ENCODE results near the gene F8. TPM values are rescaled to one million over a fixed set of nuclear protein-coding genes. Genes with fewer than 3 reads are reported as not detected.

Gene F8
- polyA plus RNA-seq, 1 donor from 2014 or later, result 2.1 TPM

- H3K9me2 ChIP-seq (ENCODE audit: insufficient read depth, low read length), result no peaks in the 10 kb centered on the region
- TF ChIP-seq TAF1 (IDR thresholded peaks at IDR 0.05; ENCODE audit: low read depth) (no peak), MXI1 (conservative IDR thresholded peaks at IDR 0.05; ENCODE audit: poor library complexity, severe bottlenecking) (no peak), REST (IDR thresholded peaks at IDR 0.05; ENCODE audit: borderline replicate concordance) (no peak), RAD21 (conservative IDR thresholded peaks at IDR 0.05) (no peak), EZH2 (IDR thresholded peaks at IDR 0.05; ENCODE audit: borderline replicate concordance, insufficient read depth, low read length, poor library complexity, severe bottlenecking) (no peak), SMC3 (conservative IDR thresholded peaks at IDR 0.05; ENCODE audit: poor library complexity) (no peak), CTCF (IDR thresholded peaks at IDR 0.05; ENCODE audit: poor library complexity, severe bottlenecking) (no peak), EP300 (conservative IDR thresholded peaks at IDR 0.05; ENCODE audit: poor library complexity, severe bottlenecking) (no peak), POLR2AphosphoS5 (IDR thresholded peaks at IDR 0.05) (no peak)
- H3K9me3 ChIP-seq (ENCODE audit: low read length), result no peaks in the 10 kb centered on the region
- H3K4me3 ChIP-seq (ENCODE audit: low read length), result no peak within 1 kb of the TSS
- no peak within 1 kb of the TSS for H3K9ac ChIP-seq (ENCODE audit: low read length)
- H3K79me2 ChIP-seq (replicated peaks; ENCODE audit: insufficient read depth, low read length), result no peaks in the 10 kb centered on the region
- no peaks in the 10 kb centered on the region for H4K20me1 ChIP-seq (ENCODE audit: insufficient read depth)
- no peaks in the 10 kb centered on the region for H3K27me3 ChIP-seq (ENCODE audit: insufficient read depth, low read depth, low read length)
- no peaks in the 10 kb centered on the region for H3K36me3 ChIP-seq (ENCODE audit: insufficient read depth, low read length)
- no peak within 1 kb of the TSS for H3K27ac ChIP-seq (ENCODE audit: low read length)
- H2AFZ ChIP-seq (ENCODE audit: low read depth, low read length), result no peak within 1 kb of the TSS
- H3K4me2 ChIP-seq (ENCODE audit: low read length), result no peak within 1 kb of the TSS
- no peaks in the 10 kb centered on the region for H3F3A ChIP-seq (ENCODE audit: insufficient read depth, low read length, poor library complexity, severe bottlenecking)
These were observed 188.0 kb downstream of the F8 start, which contains the start of gene SMIM9 for GRCh38 chrX:154834562-154834961. TSS of gene SMIM9 (minus strand) at chrX:154834662. CDS start at chrX:154830856, 3,806 bp downstream.

- Histone ChIP-seq H4K20me1 (ENCODE audit: insufficient read depth) (no peaks in the 10 kb centered on the region), H3K9me2 (ENCODE audit: insufficient read depth, low read length) (no peaks in the 10 kb centered on the region), H3K27ac (ENCODE audit: low read length) (no peak overlapping the region), H2AFZ (ENCODE audit: low read depth, low read length) (no peak overlapping the region), H3K9ac (ENCODE audit: low read length) (no peak overlapping the region), H3K36me3 (ENCODE audit: insufficient read depth, low read length) (no peaks in the 10 kb centered on the region), H3K79me2 (replicated peaks; ENCODE audit: insufficient read depth, low read length) (no peaks in the 10 kb centered on the region), H3F3A (ENCODE audit: insufficient read depth, low read length, poor library complexity, severe bottlenecking) (no peaks in the 10 kb centered on the region), H3K4me3 (ENCODE audit: low read length) (no peak overlapping the region), H3K27me3 (ENCODE audit: insufficient read depth, low read depth, low read length) (no peaks in the 10 kb centered on the region), H3K9me3 (ENCODE audit: low read length) (no peaks in the 10 kb centered on the region), H3K4me2 (ENCODE audit: low read length) (no peak overlapping the region)
- TF ChIP-seq CTCF (IDR thresholded peaks at IDR 0.05; ENCODE audit: poor library complexity, severe bottlenecking) (no peak), RAD21 (conservative IDR thresholded peaks at IDR 0.05) (no peak), EZH2 (IDR thresholded peaks at IDR 0.05; ENCODE audit: borderline replicate concordance, insufficient read depth, low read length, poor library complexity, severe bottlenecking) (no peak), MXI1 (conservative IDR thresholded peaks at IDR 0.05; ENCODE audit: poor library complexity, severe bottlenecking) (no peak), POLR2AphosphoS5 (IDR thresholded peaks at IDR 0.05) (no peak), TAF1 (IDR thresholded peaks at IDR 0.05; ENCODE audit: low read depth) (no peak), REST (IDR thresholded peaks at IDR 0.05; ENCODE audit: borderline replicate concordance) (no peak), SMC3 (conservative IDR thresholded peaks at IDR 0.05; ENCODE audit: poor library complexity) (no peak), EP300 (conservative IDR thresholded peaks at IDR 0.05; ENCODE audit: poor library complexity, severe bottlenecking) (no peak)
These were observed 188.7 kb downstream of the F8 start for GRCh38 chrX:154833746-154834274.
